NCI-H187 treated with DMSO at 0.1 percent for 48 hours (cell line): Measurements from ENCODE around the gene CTSZ.
"Not testable (repeated sequence)": the region's sequence is repeated elsewhere in the genome, so short reads cannot be mapped to it uniquely, and the experiment has no call there.

Experiments
- DNase-seq: peaks from one replicate; lab custom pipeline; 2025; lab: John Stamatoyannopoulos, UW

CTSZ gene

DNA sequence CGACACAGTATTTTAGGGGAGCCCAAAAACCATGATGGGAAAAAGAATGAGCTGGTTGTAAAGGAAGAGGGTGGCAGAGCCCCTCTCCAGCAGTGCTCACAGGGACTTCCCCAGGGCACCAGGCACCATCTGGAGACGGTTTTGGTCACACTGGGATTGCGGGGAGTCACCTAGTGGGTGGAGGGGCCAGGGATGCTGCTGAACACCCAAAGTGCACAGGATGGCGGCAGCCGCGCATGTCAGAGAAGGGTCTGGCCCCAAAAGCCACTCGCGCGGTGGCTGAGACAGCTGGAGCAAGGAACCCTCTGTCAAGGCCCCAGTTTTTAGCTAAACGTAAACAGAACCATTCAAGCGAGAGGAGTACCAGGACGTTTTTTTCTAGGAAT lies 10.8 kb downstream of the CTSZ start:
- DNase-seq, result no peak

DNA sequence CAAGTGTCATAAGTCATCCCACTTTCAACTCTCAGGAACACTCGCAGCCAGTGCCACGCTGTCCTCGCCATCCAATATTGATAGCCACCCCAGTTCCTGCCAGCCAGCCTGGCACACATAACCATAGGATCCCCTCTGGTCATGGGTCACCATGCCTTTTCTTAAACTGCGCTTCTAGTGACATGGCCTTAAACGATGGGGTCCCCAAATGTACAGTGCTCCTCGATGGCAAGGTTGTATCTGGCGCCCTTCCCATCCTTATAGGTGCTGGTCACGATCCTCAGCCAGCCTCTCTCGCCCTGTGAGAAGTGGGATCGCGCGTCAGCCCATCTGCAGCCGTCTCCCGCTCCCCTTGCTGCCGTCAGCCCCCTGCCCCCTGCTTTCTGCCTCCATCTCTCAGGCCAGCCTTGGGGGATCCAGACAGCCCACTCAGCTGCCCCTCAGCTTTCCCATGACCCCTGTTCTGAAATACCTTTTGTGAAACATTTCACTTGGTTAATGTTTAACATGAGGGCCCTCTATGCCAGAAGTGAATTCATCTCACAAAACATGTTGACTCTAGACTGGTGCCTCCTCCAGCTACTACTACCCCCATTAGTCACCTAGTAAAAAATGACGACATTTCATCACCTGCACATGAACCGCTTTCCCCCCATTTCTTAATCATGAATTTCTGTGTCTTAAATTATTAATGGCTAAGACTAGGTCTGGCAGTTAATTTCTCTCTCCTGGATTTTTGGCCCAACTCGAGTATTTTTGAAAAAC lies 11.4 kb downstream of the CTSZ start:
- DNase-seq, result no peak

DNA sequence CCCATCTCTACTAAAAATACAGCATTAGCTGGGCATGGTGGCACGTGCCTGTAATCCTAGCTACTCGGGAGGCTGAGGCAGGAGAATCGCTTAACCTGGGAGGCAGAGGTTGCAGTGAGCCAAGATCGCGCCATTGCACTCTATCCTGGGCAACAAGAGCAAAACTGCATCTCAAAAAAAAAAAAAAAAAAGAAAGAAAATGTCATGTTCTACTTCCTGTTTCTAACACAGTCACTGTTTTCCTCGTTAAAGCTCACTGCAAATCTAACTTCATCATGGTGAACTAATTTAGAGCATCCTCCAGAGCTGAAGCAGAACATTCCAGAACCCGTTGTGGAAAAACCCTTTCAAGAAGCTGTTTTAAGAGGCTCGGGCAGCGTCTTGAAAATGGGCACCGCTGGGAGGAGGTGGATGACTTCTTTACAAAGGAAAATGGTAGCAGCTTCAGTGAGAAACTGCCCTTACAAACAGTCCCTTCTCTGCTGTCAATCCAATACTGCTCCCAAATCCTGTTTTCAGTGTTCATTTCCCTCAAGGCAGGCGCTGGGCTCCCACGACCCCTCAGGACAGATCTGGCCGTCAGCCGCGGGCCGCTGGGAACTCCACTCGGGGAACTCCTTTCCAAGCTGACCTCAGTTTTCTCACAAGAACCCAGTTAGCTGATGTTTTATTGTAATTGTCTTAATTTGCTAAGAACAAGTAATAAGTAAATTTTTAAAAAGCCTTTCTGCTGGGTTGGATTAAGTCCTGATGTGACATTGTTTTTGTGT lies 12.5 kb downstream of the CTSZ start:
- DNase-seq, result no peak

DNA sequence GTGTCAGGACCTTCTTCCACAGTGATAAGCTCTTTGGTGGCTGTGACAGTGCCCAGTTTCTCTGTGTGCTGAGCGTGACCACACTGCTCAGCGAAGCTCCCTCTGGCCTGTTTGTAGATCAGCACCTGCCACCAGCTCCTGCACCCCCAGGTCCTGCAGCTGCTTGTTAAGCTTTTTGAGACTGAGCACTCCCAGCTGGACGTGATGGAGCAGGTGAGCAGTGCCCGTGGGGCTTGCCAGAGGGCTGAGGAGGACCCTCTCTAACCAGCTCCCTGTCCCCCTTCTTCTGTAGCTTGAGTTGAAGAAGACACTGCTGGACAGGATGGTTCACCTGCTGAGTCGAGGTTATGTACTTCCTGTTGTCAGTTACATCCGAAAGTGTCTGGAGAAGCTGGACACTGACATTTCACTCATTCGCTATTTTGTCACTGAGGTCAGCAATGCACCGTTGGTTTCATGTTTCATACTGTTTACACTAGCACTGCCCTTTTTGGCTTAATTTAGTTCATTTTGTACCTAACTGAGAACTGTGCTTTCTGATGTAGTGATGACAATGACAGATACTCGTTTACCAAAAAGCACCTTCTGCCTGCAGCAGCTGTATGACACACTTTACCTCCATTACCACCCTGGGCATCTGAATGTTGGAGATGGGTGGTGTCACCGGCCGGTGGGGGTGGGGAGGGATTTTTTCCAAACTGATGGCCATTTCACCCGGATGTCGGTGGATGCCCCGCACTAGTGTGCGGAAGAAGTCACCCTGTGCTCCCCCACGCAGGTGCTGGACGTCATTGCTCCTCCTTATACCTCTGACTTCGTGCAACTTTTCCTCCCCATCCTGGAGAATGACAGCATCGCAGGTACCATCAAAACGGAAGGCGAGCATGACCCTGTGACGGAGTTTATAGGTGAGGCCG lies 13.5 kb downstream of the CTSZ start:
- DNase-seq, result no peak

DNA sequence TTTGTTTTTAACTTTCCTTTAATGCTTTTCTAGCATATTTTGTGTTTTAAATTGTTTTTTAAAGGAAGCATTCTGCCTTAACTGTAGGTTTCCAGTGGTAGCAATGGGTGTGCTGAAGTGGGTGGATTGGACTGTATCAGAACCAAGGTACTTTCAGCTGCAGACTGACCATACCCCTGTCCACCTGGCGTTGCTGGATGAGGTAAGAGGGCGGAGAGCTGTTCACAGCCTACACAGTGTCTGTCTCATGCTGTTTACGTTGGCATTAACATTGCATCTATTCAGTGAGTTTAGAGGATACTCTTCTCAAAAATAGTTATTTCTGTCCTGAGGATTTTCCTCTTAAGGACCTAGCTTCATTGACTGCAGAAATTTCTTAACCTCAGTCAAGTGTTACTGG lies 14.1 kb downstream of the CTSZ start:
- DNase-seq, result no peak

DNA sequence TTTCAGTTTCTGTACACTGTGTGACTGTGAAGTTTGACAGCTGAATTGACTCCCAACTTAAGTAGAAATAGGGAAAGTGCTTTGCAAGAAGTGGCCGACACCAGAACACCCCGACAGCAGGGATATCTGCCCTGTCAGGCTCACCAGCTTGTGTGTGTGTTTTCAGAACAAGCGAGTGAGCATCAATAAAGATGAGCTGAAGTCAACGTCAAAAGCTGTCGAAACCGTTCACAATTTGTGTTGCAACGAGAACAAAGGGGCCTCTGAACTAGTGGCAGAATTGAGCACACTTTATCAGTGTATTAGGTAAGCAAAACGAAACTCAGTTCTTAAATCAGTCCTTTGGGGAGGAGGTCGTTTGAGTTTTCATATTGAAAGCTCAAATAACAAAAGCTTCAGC lies 15.3 kb downstream of the CTSZ start:
- no peak for DNase-seq

DNA sequence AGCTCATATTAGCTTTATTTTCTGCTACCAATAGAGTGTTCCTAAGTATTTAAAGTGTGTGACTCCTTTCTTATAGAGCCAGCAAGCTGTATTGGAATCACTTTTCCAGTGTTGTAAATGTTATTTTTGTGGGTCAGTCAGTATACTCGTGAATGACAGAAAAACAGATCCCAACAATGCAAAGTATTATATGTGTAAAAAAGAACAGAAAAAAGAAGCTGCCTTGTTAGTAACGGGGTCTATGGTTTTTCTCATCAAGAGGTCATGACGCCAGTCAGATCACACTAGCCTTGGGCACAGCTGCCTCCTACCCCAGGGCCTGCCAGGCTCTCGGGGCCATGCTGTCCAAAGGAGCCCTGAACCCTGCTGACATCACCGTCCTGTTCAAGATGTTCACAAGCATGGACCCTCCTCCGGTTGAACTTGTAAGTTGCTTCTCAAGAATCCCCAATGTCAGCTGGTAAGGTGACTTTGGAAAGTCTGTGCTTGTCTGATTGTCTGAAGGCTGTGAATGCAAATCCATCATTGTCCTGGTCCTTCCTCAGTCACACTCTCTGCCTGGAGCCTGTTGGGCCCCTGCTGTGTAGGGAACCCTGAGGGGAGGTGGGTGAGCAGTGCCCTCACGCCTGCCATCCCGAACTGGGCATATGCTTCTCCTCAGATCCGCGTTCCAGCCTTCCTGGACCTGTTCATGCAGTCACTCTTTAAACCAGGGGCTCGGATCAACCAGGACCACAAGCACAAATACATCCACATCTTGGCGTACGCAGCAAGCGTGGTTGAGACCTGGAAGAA lies 16.2 kb downstream of the CTSZ start:
- no peak for DNase-seq

DNA sequence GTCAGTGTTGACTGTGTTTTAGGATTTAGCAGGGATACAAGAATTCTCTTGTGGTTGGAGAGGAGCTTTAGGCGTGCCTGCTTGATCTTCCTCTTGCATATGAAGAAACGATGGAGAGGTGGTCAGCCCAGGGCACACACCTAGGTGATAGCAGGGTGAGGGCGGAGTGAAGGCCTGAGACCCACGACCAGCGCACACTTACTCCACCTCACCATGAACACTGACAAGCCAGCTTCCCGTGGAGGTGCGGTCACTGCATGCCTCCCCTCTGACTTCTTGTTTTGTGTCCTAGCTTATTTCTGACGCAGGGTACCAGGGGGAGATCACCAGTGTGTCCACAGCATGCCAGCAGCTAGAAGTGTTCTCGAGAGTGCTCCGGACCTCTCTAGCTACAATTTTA lies 17.9 kb downstream of the CTSZ start:
- DNase-seq, result no peak

DNA sequence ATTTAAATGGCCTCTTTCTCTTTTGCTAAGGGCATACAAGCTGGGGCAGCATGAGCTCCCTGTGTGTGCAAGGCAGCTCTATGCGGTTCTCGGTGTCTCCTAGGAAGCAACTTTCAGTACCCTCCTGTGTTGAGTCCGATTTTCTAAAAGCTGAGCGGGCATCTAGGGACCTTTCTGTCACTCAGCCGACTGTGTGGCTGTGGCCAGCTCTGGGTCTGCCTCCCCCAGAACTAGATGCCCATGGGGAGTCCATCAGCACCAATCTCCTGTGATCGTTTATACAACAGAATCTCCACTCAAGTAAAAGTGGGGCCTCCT lies 18.5 kb downstream of the CTSZ start:
- no peak for DNase-seq

DNA sequence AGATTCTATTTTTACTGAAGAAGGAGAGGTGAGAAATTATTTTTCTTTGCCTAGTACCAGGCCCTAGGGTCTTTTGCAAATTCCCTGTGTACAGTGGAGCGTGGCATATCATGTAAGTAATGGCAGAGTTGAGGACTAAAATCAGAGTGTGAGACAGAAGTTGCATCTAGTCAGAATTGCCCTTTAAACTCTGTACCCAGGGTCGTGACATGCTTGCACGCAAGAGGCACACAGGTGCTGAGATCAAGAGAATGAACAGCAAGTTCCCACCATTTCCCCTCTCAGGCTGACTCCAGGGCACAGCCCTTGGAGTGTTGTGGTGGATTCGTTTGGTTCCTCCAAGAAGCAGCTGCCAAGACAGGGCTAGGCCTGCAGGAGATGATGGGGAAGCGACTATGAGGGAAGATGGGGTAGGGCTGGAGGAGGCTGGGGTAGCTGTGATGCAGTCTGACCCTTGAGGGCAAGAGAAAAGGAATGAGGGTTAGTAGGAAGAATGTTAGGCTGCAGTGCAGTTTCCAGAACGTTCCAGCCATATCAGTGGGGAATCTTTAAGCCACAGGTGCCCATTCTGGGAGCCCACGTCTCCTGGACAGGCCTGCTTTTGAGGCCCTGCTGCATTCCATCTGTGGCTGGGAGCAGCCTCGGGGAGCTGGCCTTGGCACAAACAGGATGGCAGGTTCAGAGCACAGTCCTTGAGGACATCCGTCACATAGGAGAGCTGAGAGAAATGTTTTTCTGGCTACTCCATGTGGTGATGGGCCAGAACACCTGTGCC lies 19.1 kb downstream of the CTSZ start:
- DNase-seq, result no peak

DNA sequence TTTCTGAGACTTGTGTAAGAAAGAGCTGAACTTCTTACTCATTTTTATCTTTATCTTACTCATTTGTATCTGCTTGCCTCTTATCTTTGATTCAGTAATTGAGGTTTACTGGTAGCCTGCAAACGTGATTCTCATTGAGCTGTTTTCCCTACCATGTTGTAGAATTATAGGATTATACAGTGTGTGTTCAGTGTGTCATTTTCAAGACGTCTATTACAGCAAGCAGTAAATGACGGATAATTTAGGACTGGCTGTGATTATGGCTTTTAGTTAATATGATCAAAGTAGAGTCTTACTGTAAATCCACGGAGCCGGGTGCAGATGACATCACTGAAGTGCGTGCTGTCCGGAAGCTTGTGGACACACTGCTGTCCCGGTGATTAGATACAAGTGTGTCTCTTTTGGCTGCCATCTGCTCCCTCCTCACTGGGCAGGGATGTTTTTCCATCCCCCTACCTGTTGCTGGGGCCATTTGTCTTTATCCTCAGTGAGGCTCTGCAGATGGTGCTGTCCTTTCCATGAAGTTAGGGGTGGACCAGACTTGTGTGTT lies 20.0 kb downstream of the CTSZ start:
- no peak for DNase-seq

DNA sequence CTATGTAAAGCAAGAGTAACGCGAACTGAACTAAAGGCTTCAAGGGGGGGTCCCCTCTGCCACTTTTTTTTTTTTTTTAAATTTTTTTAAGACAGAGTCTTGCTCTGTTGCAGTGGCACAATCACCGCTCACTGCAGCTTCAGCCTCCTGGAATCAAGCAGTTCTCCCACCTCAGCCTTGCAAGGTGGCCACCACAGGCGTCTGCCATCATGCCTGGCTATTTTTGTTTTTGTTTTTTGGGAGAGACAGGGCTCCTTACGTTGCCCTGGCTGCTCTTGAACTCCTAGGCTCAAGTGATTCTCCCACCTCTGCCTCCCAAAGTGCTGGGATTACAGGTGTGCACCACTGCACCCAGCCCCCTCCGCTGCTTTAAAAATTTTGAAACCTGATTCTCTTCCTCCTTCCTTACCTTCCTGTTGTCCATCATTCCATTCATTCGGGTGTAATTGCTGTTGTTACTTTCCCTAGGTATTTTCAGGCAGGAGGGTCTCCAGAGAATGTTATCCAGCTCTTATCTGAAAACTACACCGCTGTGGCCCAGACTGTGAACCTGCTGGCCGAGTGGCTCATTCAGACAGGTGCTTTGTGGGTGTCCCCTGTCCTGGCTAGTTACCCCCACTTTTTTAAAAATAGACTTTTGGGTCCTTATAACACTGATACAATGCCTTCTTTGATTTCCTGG lies 20.6 kb downstream of the CTSZ start:
- DNase-seq, result no peak

DNA sequence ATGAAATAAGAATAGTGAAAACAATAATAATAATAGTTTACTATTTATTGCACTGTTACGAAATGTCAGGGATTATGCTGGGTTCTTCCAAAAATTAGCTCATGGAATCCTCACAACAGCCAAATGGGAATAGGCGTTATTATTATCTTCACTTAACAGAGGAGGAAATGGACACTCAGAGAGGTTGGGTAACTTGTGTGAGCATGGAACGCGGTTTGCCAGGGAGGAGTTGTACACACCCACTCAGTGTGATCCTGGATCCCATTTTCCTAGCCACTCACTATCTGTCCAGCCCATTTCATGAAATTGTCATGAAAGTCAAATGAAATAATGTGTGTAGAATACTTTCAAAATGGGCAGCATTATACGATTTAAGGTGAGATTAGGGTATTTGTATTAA lies 21.4 kb downstream of the CTSZ start:
- DNase-seq, result no peak

DNA sequence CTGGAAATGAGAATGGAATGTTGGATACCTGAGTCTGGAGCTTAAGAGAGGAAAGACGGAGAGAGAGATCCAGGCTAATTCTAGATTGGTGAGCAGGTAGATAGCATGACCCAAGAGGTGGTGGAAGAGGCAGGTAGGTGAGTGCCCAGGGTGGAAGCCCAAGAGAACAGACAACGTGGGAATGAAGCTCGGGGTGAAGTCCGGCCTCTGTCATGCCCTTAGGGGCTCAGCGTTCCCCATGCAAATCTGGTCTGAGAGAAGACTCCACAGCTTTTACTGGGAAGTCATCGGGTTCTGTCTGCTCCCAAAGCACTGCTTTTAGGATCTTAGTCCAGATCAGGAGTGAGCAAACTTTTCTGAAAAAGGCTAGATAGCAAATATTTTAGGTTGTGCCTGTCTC lies 22.4 kb downstream of the CTSZ start:
- DNase-seq, result no peak

DNA sequence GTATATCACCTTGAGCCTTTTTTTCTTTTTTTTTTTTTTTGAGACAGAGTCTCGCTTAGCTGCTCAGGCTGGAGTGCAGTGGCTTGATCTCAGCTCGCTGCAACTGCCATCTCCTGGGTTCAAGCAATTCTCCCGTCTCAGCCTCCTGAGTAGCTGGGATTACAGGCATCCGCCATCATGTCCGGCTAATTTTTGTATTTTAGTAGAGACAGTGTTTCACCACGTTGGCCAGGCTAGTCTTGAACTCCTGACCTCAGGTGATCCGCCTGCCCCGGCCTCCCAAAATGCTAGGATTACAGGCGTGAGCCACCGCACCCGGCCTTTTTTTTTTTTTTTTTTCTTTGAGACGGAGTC lies 24.0 kb downstream of the CTSZ start:
- not testable (repeated sequence) for DNase-seq

DNA sequence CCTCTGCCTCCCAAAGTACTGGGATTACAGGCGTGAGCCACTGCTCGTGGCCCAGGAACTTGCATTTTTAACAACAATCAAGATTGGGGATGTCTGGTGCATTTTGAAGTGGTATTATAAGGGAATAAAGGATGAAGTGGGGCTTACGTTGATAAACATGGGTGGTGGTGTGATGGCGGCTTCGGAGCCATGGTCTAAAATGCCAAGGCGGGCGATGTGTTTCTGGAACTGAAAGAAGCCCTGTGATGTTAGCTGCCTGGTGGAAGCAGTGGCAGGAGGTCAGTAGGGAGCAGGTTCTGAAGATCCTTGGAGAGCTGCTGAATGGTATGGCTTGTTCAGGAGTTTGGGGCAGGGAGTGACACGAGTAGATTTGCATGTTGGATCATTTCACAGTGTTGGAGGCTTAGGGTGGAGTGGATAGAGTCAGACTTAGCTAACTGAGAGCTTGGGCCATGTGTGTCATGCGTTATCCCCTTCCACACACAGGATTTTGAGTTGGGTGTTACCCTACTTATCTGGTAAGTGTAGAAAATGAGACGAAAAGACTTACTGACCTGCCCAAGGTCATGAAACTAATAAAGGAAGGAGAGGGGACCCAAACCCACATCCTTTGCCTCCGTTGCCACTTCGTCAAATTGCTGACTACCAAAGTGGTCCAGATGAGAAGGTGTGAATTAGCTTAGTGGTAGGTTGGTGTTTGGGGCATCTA lies 24.5 kb downstream of the CTSZ start:
- DNase-seq, result no peak

DNA sequence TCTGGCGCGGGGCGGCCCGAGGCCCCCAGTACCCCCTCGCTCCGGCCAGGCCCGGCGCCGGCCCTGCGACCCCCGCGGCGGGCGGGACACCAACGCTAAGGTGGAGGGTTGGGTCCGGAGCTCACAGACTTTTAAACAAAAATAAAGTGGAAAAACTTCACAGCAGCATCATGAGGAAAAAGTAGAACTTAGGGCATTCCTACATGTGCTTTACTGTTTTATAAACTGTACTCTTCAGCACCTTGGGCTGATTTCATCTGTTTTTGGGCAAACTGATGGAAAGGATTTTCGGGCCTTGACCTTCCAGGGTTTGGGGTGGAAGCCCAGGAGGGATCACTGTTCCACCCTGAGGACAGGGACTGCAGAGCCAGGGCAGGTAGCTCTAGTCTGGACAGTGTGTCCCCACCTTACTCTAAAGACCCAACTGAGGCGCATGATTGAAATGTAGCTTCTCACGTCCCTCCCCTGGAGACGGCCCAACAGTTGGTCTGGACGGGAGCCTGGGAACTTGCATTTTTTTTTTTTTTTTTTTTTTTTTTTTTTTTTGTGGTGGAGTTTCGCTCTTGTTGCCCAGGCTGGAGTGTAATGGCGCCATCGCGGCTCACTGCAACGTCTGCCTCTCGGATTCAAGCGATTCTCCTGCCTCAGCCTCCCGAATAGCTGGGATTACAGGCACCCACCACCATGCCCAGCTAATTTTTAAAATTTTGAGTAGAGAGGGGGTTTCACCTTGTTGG lies 25.3 kb downstream of the CTSZ start:
- no peak for DNase-seq

DNA sequence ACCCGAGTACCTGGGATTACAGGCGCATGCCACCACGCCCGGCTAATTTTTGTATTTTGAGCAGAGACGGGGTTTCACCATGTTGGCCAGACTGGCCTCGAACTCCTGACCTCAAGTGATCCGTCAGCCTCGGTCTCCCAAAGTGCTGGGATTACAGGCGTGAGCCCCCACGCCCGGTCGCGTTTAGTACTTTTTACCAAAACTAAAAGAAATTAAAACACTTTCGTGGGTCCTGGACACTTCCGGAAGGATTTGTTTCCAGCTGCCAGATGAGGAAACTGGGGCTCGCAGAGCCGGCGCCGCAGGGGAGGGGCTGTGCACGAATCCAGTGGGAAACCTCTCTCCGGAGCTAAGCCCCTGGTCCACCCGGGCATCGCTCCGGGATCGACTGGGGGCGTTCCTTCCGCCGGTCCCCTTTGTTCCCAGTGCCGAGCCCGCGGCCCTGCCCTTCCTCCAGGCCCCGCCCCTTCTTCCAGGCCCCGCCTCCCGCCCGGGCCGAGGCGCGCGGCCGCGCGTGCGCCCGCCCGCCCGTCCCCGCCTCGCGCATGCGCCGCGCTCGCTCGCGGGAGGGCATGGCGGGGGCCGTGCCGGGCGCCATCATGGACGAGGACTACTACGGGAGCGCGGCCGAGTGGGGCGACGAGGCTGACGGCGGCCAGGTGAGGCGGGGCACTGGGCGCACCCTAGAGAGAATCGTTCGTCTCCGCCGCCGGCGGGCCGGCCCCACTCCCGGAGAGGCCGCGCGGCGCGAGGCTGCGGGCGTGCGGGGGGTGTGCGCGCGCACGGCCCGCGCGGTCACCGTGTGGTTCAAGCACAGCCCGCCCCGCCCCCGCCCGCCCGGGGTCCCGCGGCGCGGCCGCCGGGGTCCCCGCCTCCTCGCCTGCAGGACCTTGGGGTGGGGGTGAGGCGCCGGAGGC lies 26.1 kb downstream of the CTSZ start, which contains the start of gene NELFCD:
Gene NELFCD (plus strand): TSS at position 546 of the 917 bp plus-strand sequence. CDS start 54 bp downstream, at position 600.
- DNase-seq, result no peak
